HepG2 (cell line): ENCODE results near the gene CDK3. TPM values are rescaled to one million over a fixed set of nuclear protein-coding genes. Genes with fewer than 3 reads are reported as not detected.

Experiments used
- ATAC-seq: fragments of 200-7000 bp; cut with Tn5 transposase; 3 replicates; pipeline ENCODE4 v1.9.1; 2020; ENCODE audit warnings: mild to moderate bottlenecking, moderate library complexity
- BruUV-seq: library from RNA; stranded (reverse); fragments of 400-500 nt; replicated peaks from 2 replicates; lab custom pipeline; 2021; lab: Mats Ljungman, UMichigan
- CTCF ChIA-PET: fragments of 300-600 bp; formaldehyde crosslinking; extraction: SDS; loops from one replicate; lab custom pipeline; 2021; ENCODE audit warnings: low total read pairs, inconsistent platforms, low intra/inter-chr PET ratio; lab: Yijun Ruan, JAX
- POLR2A ChIA-PET: fragments of 350-600 bp; sonication (Branson Sonifier 250); formaldehyde crosslinking; loops from one replicate; lab custom pipeline; 2020; ENCODE audit warnings: antibody characterized with exemption, inconsistent platforms; lab: Yijun Ruan, JAX
- DNase-seq: peaks from one replicate; pipeline ENCODE4 v3.0.0-alpha.2; 2015; ENCODE audit warnings: low spot score
- FAIRE-seq: peaks from 3 replicates; lab custom pipeline; 2011; peaks lifted over from hg19 to GRCh38; lab: Jason Lieb, UNC
- H2AFZ ChIP-seq: one replicate; pipeline ENCODE4 v1.6.1; 2011; ENCODE audit warnings: low read length, inconsistent platforms
- H3K27ac ChIP-seq: fragments of 300-600 bp; 3 replicates; pipeline ENCODE4 v1.8.0; 2011; ENCODE audit warnings: mixed run types, mild to moderate bottlenecking, mixed read lengths, low read length, inconsistent platforms; ENCODE audit not compliant: insufficient read depth; ENCODE audit errors: extremely low read length
- H3K27me3 ChIP-seq, 2 experiments: fragments of 200-600 bp in 1 of 2; 2 replicates in 1 of 2; 3 replicates in 1 of 2; pipeline versions ENCODE4 v1.6.0 to v1.8.0; 2011; ENCODE audit warnings: low read length in 2 of 2, mild to moderate bottlenecking in 2 of 2, moderate library complexity in 2 of 2, inconsistent platforms in 1 of 2; ENCODE audit not compliant: insufficient read depth in 2 of 2, control insufficient read depth in 1 of 2
- H3K36me3 ChIP-seq, 2 experiments: fragments of 200-600 bp in 1 of 2; replicated peaks in 1 of 2; 2 replicates in 1 of 2; 3 replicates in 1 of 2; pipeline versions ENCODE4 v1.5.1 to v1.8.0; 2011; ENCODE audit warnings: low read length in 2 of 2, inconsistent platforms in 1 of 2; ENCODE audit not compliant: insufficient read depth in 2 of 2, control insufficient read depth in 1 of 2
- H3K4me1 ChIP-seq: 2 replicates; pipeline ENCODE4 v1.5.1; 2012; ENCODE audit warnings: low read length, inconsistent platforms; ENCODE audit not compliant: insufficient read depth
- H3K4me2 ChIP-seq: 2 replicates; pipeline ENCODE4 v1.6.0; 2011; ENCODE audit warnings: low read depth, low read length, inconsistent platforms
- H3K4me3 ChIP-seq, 3 experiments: fragments of 200-600 bp in 1 of 3; sonication (generic), shearing (Covaris generic) in 1 of 3; replicated peaks in 1 of 3; 2 replicates each; pipeline ENCODE4 v1.5.1; 2011 to 2016; ENCODE audit warnings: low read length in 3 of 3, inconsistent platforms in 2 of 3, low read depth in 2 of 3, mild to moderate bottlenecking in 2 of 3, control low read depth in 1 of 3, mixed read lengths in 1 of 3; ENCODE audit not compliant: insufficient read depth in 1 of 3
- H3K79me2 ChIP-seq: one replicate; pipeline ENCODE4 v1.6.1; 2011; ENCODE audit warnings: low read length, inconsistent platforms; ENCODE audit not compliant: insufficient read depth
- H3K9ac ChIP-seq: 2 replicates; pipeline ENCODE4 v1.6.0; 2011; ENCODE audit warnings: mild to moderate bottlenecking, low read depth, low read length, inconsistent platforms; ENCODE audit not compliant: insufficient read depth
- H3K9me3 ChIP-seq: 2 replicates; pipeline ENCODE4 v1.5.1; 2012; ENCODE audit warnings: mild to moderate bottlenecking, low read length
- H4K20me1 ChIP-seq: 2 replicates; pipeline ENCODE4 v1.6.0; 2011; ENCODE audit warnings: inconsistent platforms, mild to moderate bottlenecking, low read length, moderate library complexity; ENCODE audit not compliant: insufficient read depth
- ATF3 ChIP-seq: sonication (generic); formaldehyde crosslinking; IDR thresholded peaks from 2 replicates; pipeline ENCODE4 v1.4.0; 2020; ENCODE audit warnings: missing genetic modification reagents
- FIP1L1 ChIP-seq: fragments of 200-400 bp; formaldehyde crosslinking; IDR thresholded peaks from 2 replicates; pipeline ENCODE4 v1.6.1; 2018; ENCODE audit warnings: low read depth, mild to moderate bottlenecking, low read length, moderate library complexity, borderline replicate concordance; ENCODE audit not compliant: insufficient read depth
- GATA4 ChIP-seq: sonication (generic); IDR thresholded peaks from 2 replicates; pipeline ENCODE4 v1.6.1; 2016; ENCODE audit warnings: antibody characterized with exemption, low read depth, borderline replicate concordance
- GLI4 ChIP-seq: sonication (generic); formaldehyde crosslinking; IDR thresholded peaks from 2 replicates; pipeline ENCODE4 v1.5.1; 2020; ENCODE audit warnings: missing genetic modification reagents, mild to moderate bottlenecking, moderate library complexity, borderline replicate concordance
- HOXA5 ChIP-seq: sonication (generic); formaldehyde crosslinking; IDR thresholded peaks from 2 replicates; pipeline ENCODE4 v1.4.0; 2020; ENCODE audit warnings: missing genetic modification reagents
- KDM6A ChIP-seq: IDR thresholded peaks from 2 replicates; pipeline ENCODE4 v1.6.1; 2016; ENCODE audit warnings: low read depth
- ZBTB25 ChIP-seq: IDR thresholded peaks from 2 replicates; pipeline ENCODE4 v1.6.1; 2018; ENCODE audit warnings: missing genetic modification reagents
- ZBTB37 ChIP-seq: sonication (generic); formaldehyde crosslinking; IDR thresholded peaks from 2 replicates; pipeline ENCODE4 v1.4.0; 2020; ENCODE audit warnings: mild to moderate bottlenecking, missing genetic modification reagents
- ZBTB39 ChIP-seq: sonication (generic); formaldehyde crosslinking; IDR thresholded peaks from 2 replicates; pipeline ENCODE4 v1.5.0; 2020; ENCODE audit warnings: missing genetic modification reagents
- ZMYM4 ChIP-seq: sonication (generic); formaldehyde crosslinking; IDR thresholded peaks from 2 replicates; pipeline ENCODE4 v1.8.1; 2023; ENCODE audit warnings: mild to moderate bottlenecking, missing genetic modification reagents
- ZNF24 ChIP-seq: fragments of 450-650 bp; IDR thresholded peaks from 2 replicates; pipeline ENCODE4 v1.6.1; 2017; ENCODE audit warnings: antibody characterized with exemption, mild to moderate bottlenecking
- ZNF281 ChIP-seq: sonication (generic); formaldehyde crosslinking; IDR thresholded peaks from 2 replicates; pipeline ENCODE4 v1.4.0; 2020; ENCODE audit warnings: missing genetic modification reagents, borderline replicate concordance
- ZNF451 ChIP-seq: sonication (generic); formaldehyde crosslinking; IDR thresholded peaks from 2 replicates; pipeline ENCODE4 v1.5.0; 2020; ENCODE audit warnings: mild to moderate bottlenecking, missing genetic modification reagents
- ZNF570 ChIP-seq: sonication (generic); formaldehyde crosslinking; IDR thresholded peaks from 2 replicates; pipeline ENCODE4 v1.4.0; 2020; ENCODE audit warnings: mild to moderate bottlenecking, missing genetic modification reagents, borderline replicate concordance
- WGBS: methylation state at CpG from one replicate; pipeline ENCODE4 v1.1.6; 2017; ENCODE audit warnings: low lambda C conversion rate; 5-methylcytosine and 5-hydroxymethylcytosine counted together
- in situ Hi-C: cut with HindIII; loops from 2 replicates; pipeline ENCODE4 v1.10.0; 2017; ENCODE audit warnings: low pct_unique_long_range_greater_than_20kb; ENCODE audit not compliant: extremely low pct_ligation_motif_present
- intact Hi-C: fragments of 100-400 bp; cut with micrococcal nuclease; formaldehyde crosslinking; loops from one replicate; pipeline ENCODE4 v1.10.0; 2022; ENCODE audit not compliant: unreplicated experiment
- polyA plus RNA-seq, 8 experiments: library from polyadenylated mRNA; depleted of rRNA in 3 of 8; stranded (reverse) in 7 of 8; unstranded in 1 of 8; fragments of >200 nt; fragmentation: Illumina TruSeq in 4 of 8; extraction: Trizol in 4 of 8; gene quantifications; 2 replicates each; pipeline versions ENCODE4 v1.2.1 to v1.2.3, GENCODE V29; 2011 to 2016; ENCODE audit warnings: low read depth in 4 of 8, missing spikeins in 1 of 8, mixed read lengths in 1 of 8; ENCODE audit not compliant: insufficient read depth in 1 of 8
- total RNA-seq, 5 experiments: library from RNA; depleted of rRNA; stranded (reverse); fragments of >200 nt; fragmentation: Illumina TruSeq; extraction: Trizol; gene quantifications; 2 replicates each; pipeline ENCODE4 v1.2.3, GENCODE V29; 2016; ENCODE audit warnings: low read depth in 1 of 5

CDK3 gene
- total and polyA plus RNA-seq, 2 of the 13 experiments (the other 11 are each of a cell fraction or from before 2014, with no cell fraction given) = 5.8 to 11.4 TPM

- no peaks in the 10 kb centered on the region for H3K79me2 ChIP-seq
- peak overlapping the region; percentile 83 for H3K27ac ChIP-seq
- WGBS = 60% methylated on average over 16 of the region's 16 CpGs
- H2AFZ ChIP-seq = no peak overlapping the region
- DNase-seq = peak; percentile 82
- no peaks in the 10 kb centered on the region for H3K9me3 ChIP-seq
- no TSS peak for BruUV-seq
- no peak overlapping the region for H3K4me2 ChIP-seq
- H3K9ac ChIP-seq = 0 out of 2 replicates have a peak overlapping the region, but pooled peaks have one; percentile 2
- intact Hi-C loops (no loop called here), in situ Hi-C loops (loop anchor here (5.0 kb wide), 2 partner anchors 48 to 98 kb away; no protein-coding TSS in a partner anchor)
- ChIA-PET CTCF (interaction anchor here (0.7 to 3.9 kb wide), 4 partner anchors 9 to 109 kb away, joined by 3 to 55 read pairs (median 4); partner anchors contain the start of genes ACOX1, MRPL38 and TEN1), POLR2A (interaction anchor here (0.9 to 14.3 kb wide), 13 partner anchors 9 to 150 kb away, joined by 3 to 481 read pairs (median 7); partner anchors contain the start of genes ACOX1, FBF1, MRPL38 and TEN1)
- peaks cover 0 to 2% of the 10 kb centered on the region in 2 experiments; a peak in 1 of 5 replicates for H3K36me3 ChIP-seq
- peak; percentile 93 for FAIRE-seq
- H3K4me1 ChIP-seq = peaks cover 55% of the 10 kb centered on the region
- no peaks in the 10 kb centered on the region for H4K20me1 ChIP-seq
- no peak overlapping the region for H3K4me3 ChIP-seq
- ATAC-seq = peak; percentile 42
- H3K27me3 ChIP-seq = no peaks in the 10 kb centered on the region
- TF ChIP-seq ZNF570 (CRISPR knock-in tag) (no peak), ZNF24 (no peak), ZMYM4 (CRISPR knock-in tag) (no peak; the same call in 1 of the 2 replicates), ZBTB25 (CRISPR knock-in tag) (no peak), GLI4 (CRISPR knock-in tag) (no peak), FIP1L1 (no peak), HOXA5 (0 out of 2 replicates have a peak, but pooled peaks have one; percentile 43), ZNF451 (CRISPR knock-in tag) (no peak), KDM6A (CRISPR knock-in tag) (no peak), ZNF281 (CRISPR knock-in tag) (no peak), ATF3 (CRISPR knock-in tag) (no peak), ZBTB39 (no peak), ZBTB37 (CRISPR knock-in tag) (no peak), GATA4 (no peak)
These were observed 4.9 kb downstream of the CDK3 start for GRCh38 chr17:76005263-76006149.
